OCI-LY7 (cell line): ENCODE results near the gene PCDHB8.
"Not testable (repeated sequence)": the region's sequence is repeated elsewhere in the genome, so short reads cannot be mapped to it uniquely, and the experiment has no call there.

Source experiments
- EZH2phosphoT487 ChIP-seq: fragments of 200-600 bp; sonication (generic); IDR thresholded peaks from 2 replicates; pipeline ENCODE4 v1.6.1; 2018; ENCODE audit warnings: low read depth, borderline replicate concordance, mild to moderate bottlenecking, mixed run types, antibody characterized with exemption, low read length, moderate library complexity, mixed read lengths
- TF ChIP-seq, protein P1 (sequence below): fragments of 200-600 bp; sonication (generic); conservative IDR thresholded peaks from 2 replicates; pipeline ENCODE4 v1.5.1; 2014; ENCODE audit warnings: mild to moderate bottlenecking, antibody characterized with exemption, low read length, moderate library complexity, mixed read lengths

- TF ChIP-seq, protein P1, sequence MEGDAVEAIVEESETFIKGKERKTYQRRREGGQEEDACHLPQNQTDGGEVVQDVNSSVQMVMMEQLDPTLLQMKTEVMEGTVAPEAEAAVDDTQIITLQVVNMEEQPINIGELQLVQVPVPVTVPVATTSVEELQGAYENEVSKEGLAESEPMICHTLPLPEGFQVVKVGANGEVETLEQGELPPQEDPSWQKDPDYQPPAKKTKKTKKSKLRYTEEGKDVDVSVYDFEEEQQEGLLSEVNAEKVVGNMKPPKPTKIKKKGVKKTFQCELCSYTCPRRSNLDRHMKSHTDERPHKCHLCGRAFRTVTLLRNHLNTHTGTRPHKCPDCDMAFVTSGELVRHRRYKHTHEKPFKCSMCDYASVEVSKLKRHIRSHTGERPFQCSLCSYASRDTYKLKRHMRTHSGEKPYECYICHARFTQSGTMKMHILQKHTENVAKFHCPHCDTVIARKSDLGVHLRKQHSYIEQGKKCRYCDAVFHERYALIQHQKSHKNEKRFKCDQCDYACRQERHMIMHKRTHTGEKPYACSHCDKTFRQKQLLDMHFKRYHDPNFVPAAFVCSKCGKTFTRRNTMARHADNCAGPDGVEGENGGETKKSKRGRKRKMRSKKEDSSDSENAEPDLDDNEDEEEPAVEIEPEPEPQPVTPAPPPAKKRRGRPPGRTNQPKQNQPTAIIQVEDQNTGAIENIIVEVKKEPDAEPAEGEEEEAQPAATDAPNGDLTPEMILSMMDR, result not testable (repeated sequence)
- not testable (repeated sequence) for TF ChIP-seq EZH2phosphoT487
These were observed 47.8 kb downstream of the PCDHB8 start for GRCh38 chr5:141225421-141225820.
